ENCODE measurements around the gene SDCBP2. TPM values are rescaled to one million over a fixed set of nuclear protein-coding genes. Genes with fewer than 3 reads are reported as not detected.
A peak's percentile ranks its signal among the peaks of the same experiment; 100 is the strongest.

The SDCBP2 gene
- total and polyA plus RNA-seq, 2 of the 8 experiments (the other 6 are each of a cell fraction or from before 2014, with no cell fraction given), result 4.2 to 6.7 TPM

- Histone ChIP-seq H3K27me3 (replicated peaks in 1 of 4; ENCODE audit: control insufficient read depth in 3 of 4, extremely low read depth in 1 of 4, insufficient read depth in 3 of 4, low read length in 3 of 4) (no peaks in the 10 kb centered on the region), H3K9me3 (ENCODE audit: insufficient read depth in 2 of 2, low read depth in 1 of 2, low read length in 1 of 2) (no peaks in the 10 kb centered on the region), H3K27ac (ENCODE audit: low read depth, low read length) (no peak overlapping the region), H4K8ac (ENCODE audit: extremely low read depth, insufficient read depth, low read length) (no peak overlapping the region), H2AK5ac (ENCODE audit: low read depth, low read length) (no peak overlapping the region), H2BK120ac (replicated peaks; ENCODE audit: low read depth, low read length) (no peak overlapping the region), H4K5ac (ENCODE audit: insufficient read length, low read depth, low read length) (no peak overlapping the region), H3K18ac (ENCODE audit: extremely low read depth, low read length) (no peak overlapping the region), H2AFZ (ENCODE audit: low read length) (no peak overlapping the region), H3K56ac (replicated peaks; ENCODE audit: insufficient read length, low read depth, low read length) (no peak overlapping the region), H3K4me1 (replicated peaks in 1 of 4; ENCODE audit: control insufficient read depth in 3 of 4, insufficient read depth in 4 of 4, low read length in 3 of 4) (peaks cover 0 to 2% (median 0%) of the 10 kb centered on the region in 4 experiments; a peak in 3 of 7 replicates), H2BK12ac (ENCODE audit: low read depth, low read length) (no peak overlapping the region), H4K91ac (replicated peaks; ENCODE audit: insufficient read length, low read length) (no peak overlapping the region), H3K4ac (replicated peaks; ENCODE audit: insufficient read length, low read depth, low read length) (no peak overlapping the region), H2BK20ac (ENCODE audit: low read length) (no peak overlapping the region), H3K79me1 (ENCODE audit: low read depth, low read length) (no peaks in the 10 kb centered on the region), H3K79me2 (ENCODE audit: control insufficient read depth in 1 of 2, insufficient read depth in 2 of 2, low read length in 2 of 2) (no peaks in the 10 kb centered on the region), H3K14ac (ENCODE audit: insufficient read length) (no peak overlapping the region), H3K4me3 (ENCODE audit: extremely low read depth in 1 of 4, insufficient read depth in 2 of 4, low read depth in 3 of 4, low read length in 4 of 4) (no peak overlapping the region), H2BK15ac (ENCODE audit: low read length) (no peak overlapping the region), H3K4me2 (ENCODE audit: insufficient read depth in 1 of 2, low read depth in 2 of 2, low read length in 2 of 2) (no peak overlapping the region), H3K36me3 (ENCODE audit: control insufficient read depth in 2 of 4, insufficient read depth in 4 of 4, low read length in 3 of 4) (no peaks in the 10 kb centered on the region), H3K23ac (ENCODE audit: insufficient read length) (no peak overlapping the region), H3K23me2 (ENCODE audit: low read depth, low read length) (no peaks in the 10 kb centered on the region), H3K9ac (replicated peaks in 1 of 4; ENCODE audit: extremely low read depth in 1 of 4, low read depth in 3 of 4, low read length in 3 of 4) (no peak overlapping the region), H2BK5ac (ENCODE audit: low read depth, low read length) (no peak overlapping the region), H4K20me1 (replicated peaks in 1 of 2; ENCODE audit: control insufficient read depth in 1 of 2, insufficient read depth in 2 of 2, low read length in 2 of 2) (peaks cover 7 to 22% of the 10 kb centered on the region in 2 experiments)
- TF ChIP-seq CEBPB (IDR thresholded peaks at IDR 0.05; ENCODE audit: low read depth, low read length) (no peak), KDM4A (IDR thresholded peaks at IDR 0.05; ENCODE audit: low read depth, low read length, severe bottlenecking) (no peak), TBP (IDR thresholded peaks at IDR 0.05; ENCODE audit: low read depth, low read length) (no peak), RXRA (IDR thresholded peaks at IDR 0.05; ENCODE audit: insufficient read depth, low read depth, low read length) (no peak), JUN (IDR thresholded peaks at IDR 0.05; ENCODE audit: low read depth, low read length) (no peak), BRCA1 (IDR thresholded peaks at IDR 0.05; ENCODE audit: low read depth, low read length) (no peak), TAF1 (IDR thresholded peaks at IDR 0.05; ENCODE audit: low read depth, low read length) (no peak), CREB1 (IDR thresholded peaks at IDR 0.05) (no peak)
- FAIRE-seq, result no peak
- ChIA-PET CTCF (ENCODE audit: partially characterized antibody) (interaction anchor here (0.9 kb wide), 1 partner anchor 22 kb away, joined by 3 read pairs; no protein-coding TSS in a partner anchor), POLR2A (ENCODE audit: partially characterized antibody) (interaction anchor here (0.7 to 3.2 kb wide), 3 partner anchors 10 to 57 kb away, joined by 3 to 27 read pairs (median 3); partner anchors contain the start of gene SDCBP2)
- WGBS, 2 experiments (ENCODE audit: extremely low coverage in 1 of 2, insufficient coverage in 1 of 2, insufficient read length in 1 of 2, insufficient replicate concordance in 2 of 2, low coverage in 1 of 2, low lambda C conversion rate in 2 of 2, missing lambda C conversion rate in 1 of 2), result 93% methylated on average over 5 of the region's 5 CpGs; no CpG with 5 or more reads in 1 of the 2 experiments
- DNase-seq (ENCODE audit: low read depth in 1 of 2, low spot score in 2 of 2), result peak in 1 of 2 experiments; percentile 41
Measured at GRCh38 chr20:1338096-1338495, 9.2 kb upstream of the SDCBP2 start.

Data from H1 (cell line).